HCT116 (cell line): Measurements from ENCODE around the gene CIBAR2. TPM values are rescaled to one million over a fixed set of nuclear protein-coding genes. Genes with fewer than 3 reads are reported as not detected.

Experiments used
- ATAC-seq: fragments of 200-7000 bp; cut with Tn5 transposase; 2 replicates; pipeline ENCODE4 v1.9.1; 2020; ENCODE audit warnings: mild to moderate bottlenecking, moderate library complexity
- BruUV-seq: library from RNA; stranded (reverse); fragments of 400-500 nt; replicated peaks from 2 replicates; lab custom pipeline; 2021; lab: Mats Ljungman, UMichigan
- CTCF ChIA-PET: fragments of 300-600 bp; sonication (Branson Sonifier 250); formaldehyde crosslinking; loops from one replicate; lab custom pipeline; 2021; ENCODE audit warnings: antibody characterized with exemption; lab: Charles Lee
- POLR2A ChIA-PET: fragments of 300-600, 350-600 bp; sonication (Branson Sonifier 250); formaldehyde crosslinking; loops from one replicate; lab custom pipeline; 2021; ENCODE audit warnings: antibody characterized with exemption; lab: Charles Lee
- RAD21 ChIA-PET, 2 experiments: fragments of 300-600 bp; sonication (Branson Sonifier 250); formaldehyde crosslinking; loops; one replicate each; lab custom pipeline; 2023; ENCODE audit warnings: low total read pairs in 2 of 2; ENCODE audit not compliant: uncharacterized antibody in 2 of 2, unreplicated experiment in 2 of 2, low non-redundant PET in 1 of 2; lab: Charles Lee
- DNase-seq: peaks from one replicate; pipeline ENCODE4 v3.0.0-alpha.2; 2010; ENCODE audit warnings: low read depth, low spot score
- H2AFZ ChIP-seq: fragments of 200-600 bp; shearing (Covaris generic), sonication (generic); 2 replicates; pipeline ENCODE4 v1.6.1; 2017; ENCODE audit warnings: low read depth, mixed run types, mixed read lengths, antibody characterized with exemption, low read length; ENCODE audit not compliant: poor library complexity, severe bottlenecking
- H3K27ac ChIP-seq: 2 replicates; pipeline ENCODE4 v1.5.1; 2012; ENCODE audit warnings: low read depth, low read length
- H3K27me3 ChIP-seq: fragments of 200-600 bp; sonication (generic); 2 replicates; pipeline ENCODE4 v1.6.1; 2016; ENCODE audit warnings: mixed run types, low read length, mixed read lengths; ENCODE audit not compliant: insufficient read depth
- H3K36me3 ChIP-seq, 2 experiments: fragments of 200-500 bp in 1 of 2; fragments of 200-600 bp in 1 of 2; sonication (Bioruptor generic) in 1 of 2; sonication (generic) in 1 of 2; 2 replicates each; pipeline versions ENCODE4 v1.5.1 to v1.6.1; 2014 to 2016; ENCODE audit warnings: low read length in 2 of 2, inconsistent platforms in 1 of 2, mixed read lengths in 1 of 2, mixed run types in 1 of 2; ENCODE audit not compliant: insufficient read depth in 2 of 2, control insufficient read depth in 1 of 2
- H3K4me1 ChIP-seq, 2 experiments: fragments of 200-600 bp in 1 of 2; sonication (generic) in 1 of 2; 2 replicates each; pipeline versions ENCODE4 v1.5.1 to v1.6.1; 2012 to 2017; ENCODE audit warnings: low read length in 2 of 2, inconsistent platforms in 1 of 2, mild to moderate bottlenecking in 1 of 2, mixed read lengths in 1 of 2, mixed run types in 1 of 2, moderate library complexity in 1 of 2; ENCODE audit not compliant: insufficient read depth in 2 of 2, control insufficient read depth in 1 of 2
- H3K4me2 ChIP-seq: fragments of 200-600 bp; sonication (generic); 2 replicates; pipeline ENCODE4 v1.6.1; 2017; ENCODE audit warnings: mixed run types, low read length, mixed read lengths
- H3K4me3 ChIP-seq, 2 experiments: fragments of 200-600 bp in 1 of 2; sonication (generic) in 1 of 2; replicated peaks in 1 of 2; 2 replicates each; pipeline ENCODE4 v1.5.1; 2011 to 2016; ENCODE audit warnings: low read length in 2 of 2, control low read depth in 1 of 2, low read depth in 1 of 2, mild to moderate bottlenecking in 1 of 2, mixed read lengths in 1 of 2, mixed run types in 1 of 2
- H3K79me2 ChIP-seq: fragments of 200-600 bp; sonication (generic); 2 replicates; pipeline ENCODE4 v1.6.1; 2017; ENCODE audit warnings: mild to moderate bottlenecking, mixed run types, low read length, moderate library complexity, mixed read lengths; ENCODE audit not compliant: insufficient read depth
- H3K9ac ChIP-seq: fragments of 200-600 bp; sonication (generic); 2 replicates; pipeline ENCODE4 v1.6.1; 2016; ENCODE audit warnings: low read length, mixed read lengths
- H3K9me2 ChIP-seq: fragments of 200-600 bp; sonication (generic), shearing (Covaris generic); 2 replicates; pipeline ENCODE4 v1.6.1; 2017; ENCODE audit warnings: mixed run types, mild to moderate bottlenecking, moderate library complexity; ENCODE audit not compliant: insufficient read depth
- H3K9me3 ChIP-seq, 2 experiments: fragments of 200-500 bp in 1 of 2; fragments of 200-600 bp in 1 of 2; sonication (Bioruptor generic) in 1 of 2; sonication (generic) in 1 of 2; 2 replicates each; pipeline ENCODE4 v1.6.1; 2014 to 2017; ENCODE audit warnings: low read length in 2 of 2, mixed read lengths in 2 of 2, inconsistent platforms in 1 of 2, low read depth in 1 of 2, mild to moderate bottlenecking in 1 of 2, mixed run types in 1 of 2, moderate library complexity in 1 of 2; ENCODE audit not compliant: control insufficient read depth in 1 of 2, insufficient read depth in 1 of 2
- H4K20me1 ChIP-seq: fragments of 200-600 bp; sonication (generic), shearing (Covaris generic); 2 replicates; pipeline ENCODE4 v1.6.1; 2017; ENCODE audit warnings: mixed run types, mild to moderate bottlenecking, moderate library complexity; ENCODE audit not compliant: insufficient read depth
- EGR1 ChIP-seq: IDR thresholded peaks from 2 replicates; pipeline ENCODE4 v1.6.1; 2012; ENCODE audit warnings: low read depth
- FOSL1 ChIP-seq: IDR thresholded peaks from 2 replicates; pipeline ENCODE4 v1.6.1; 2012; ENCODE audit warnings: low read depth
- POLR2A ChIP-seq: IDR thresholded peaks from 2 replicates; pipeline ENCODE4 v1.7.0; 2011; ENCODE audit warnings: borderline replicate concordance; ENCODE audit not compliant: insufficient read depth, insufficient read length; ENCODE audit errors: extremely low read depth
- SIN3A ChIP-seq: IDR thresholded peaks from 2 replicates; pipeline ENCODE4 v1.6.1; 2012; ENCODE audit warnings: low read depth
- SP1 ChIP-seq: IDR thresholded peaks from 2 replicates; pipeline ENCODE4 v1.6.1; 2012; ENCODE audit warnings: low read depth
- YY1 ChIP-seq: IDR thresholded peaks from 2 replicates; pipeline ENCODE4 v1.6.1; 2011; ENCODE audit warnings: low read length, low read depth, moderate library complexity, mild to moderate bottlenecking; ENCODE audit not compliant: insufficient replicate concordance; ENCODE audit errors: extremely low read depth
- ZFX ChIP-seq: fragments of 450-650 bp; IDR thresholded peaks from 2 replicates; pipeline ENCODE4 v1.6.1; 2017
- ZNF274 ChIP-seq: fragments of 200-500 bp; sonication (Bioruptor generic); IDR thresholded peaks from 2 replicates; pipeline ENCODE4 v1.6.1; 2014; ENCODE audit warnings: mild to moderate bottlenecking, low read depth, low read length, inconsistent platforms
- intact Hi-C: fragments of 100-400 bp; cut with micrococcal nuclease; formaldehyde crosslinking; loops from 2 replicates; pipeline ENCODE4 v1.10.0; 2022
- total RNA-seq: library from RNA; stranded (reverse); gene quantifications from one replicate; pipeline ENCODE4 v1.2.1, GENCODE V29; 2021; ENCODE audit not compliant: unreplicated experiment

Gene CIBAR2
- total RNA-seq, 1 experiment from 2014 or later, result 0.27 TPM

DNA sequence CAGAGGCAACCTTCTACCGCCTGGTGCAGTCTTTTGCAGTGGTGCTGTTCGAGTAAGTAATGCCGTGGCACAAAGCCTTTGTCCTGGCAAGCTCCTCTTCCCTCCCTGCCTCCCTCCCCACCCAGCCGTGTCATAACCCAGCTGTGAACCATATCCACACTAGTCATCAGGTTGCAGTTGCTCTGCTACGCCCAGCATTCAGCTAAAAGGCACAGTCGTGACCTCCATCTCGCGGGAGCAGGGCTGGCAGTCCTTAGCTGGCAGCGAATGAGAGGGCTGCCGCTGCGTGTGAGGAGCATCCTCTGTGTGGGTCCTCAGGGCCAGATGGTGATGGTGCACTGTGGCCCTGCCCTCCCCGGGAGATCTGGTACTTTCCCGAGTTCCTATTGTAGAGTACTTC is 39.3 kb downstream of the CIBAR2 start:
- no peak for TF ChIP-seq POLR2A
- CTCF ChIA-PET, result no interaction called here

DNA sequence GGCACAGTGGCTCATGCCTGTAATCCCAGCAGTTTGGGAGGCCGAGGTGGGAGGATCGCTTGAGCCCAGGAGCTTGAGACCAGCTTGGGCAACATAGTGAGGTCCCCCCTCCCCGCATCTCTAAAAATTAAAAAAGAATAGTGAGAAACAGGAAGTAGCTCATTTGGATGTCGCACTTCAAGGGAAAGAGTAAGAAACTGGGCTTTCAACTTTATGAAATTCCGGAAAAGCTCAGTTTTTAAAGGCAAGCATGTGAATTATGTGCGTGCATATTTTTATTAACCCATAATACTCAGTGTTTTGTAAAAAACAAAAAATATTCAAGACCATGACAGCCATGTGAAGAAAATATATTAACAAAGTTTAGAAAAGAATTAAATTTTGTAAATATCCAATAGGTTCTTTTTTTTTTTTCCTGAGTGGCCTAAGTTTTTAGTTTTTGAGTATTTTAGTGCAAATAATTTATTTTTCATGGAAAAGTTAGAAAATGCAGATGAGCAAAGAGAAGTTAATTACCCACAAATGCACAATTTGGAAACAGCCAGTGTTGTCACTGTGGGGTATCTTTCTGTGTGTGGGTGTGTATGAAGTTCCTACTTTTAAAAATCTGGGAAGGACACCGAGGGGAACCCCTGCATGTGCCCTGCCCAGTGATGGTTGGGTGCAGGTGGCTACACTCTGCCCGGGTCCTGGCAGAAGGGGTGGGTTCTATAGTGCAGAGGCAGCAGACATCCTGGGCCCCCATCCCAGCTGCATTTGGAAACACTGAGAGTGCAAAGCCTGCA is 40.0 kb downstream of the CIBAR2 start:
- DNase-seq, result no peak
- intact Hi-C loops, result no loop called here
- TF ChIP-seq SP1, result no peak
- no peak for TF ChIP-seq FOSL1
- TF ChIP-seq POLR2A, result no peak
- TF ChIP-seq SIN3A, result no peak
- TF ChIP-seq ZFX, result no peak
- TF ChIP-seq YY1, result no peak
- TF ChIP-seq ZNF274, result no peak
- TF ChIP-seq EGR1, result no peak
- BruUV-seq, result no TSS peak
- H3K9me2 ChIP-seq, result no peaks in the 10 kb centered on the region
- no peak for ATAC-seq
- H3K9ac ChIP-seq, result no peak overlapping the region
- H3K9me3 ChIP-seq, result no peaks in the 10 kb centered on the region
- RAD21 ChIA-PET, result no interaction called here
- no peak overlapping the region for H3K4me2 ChIP-seq
- H3K4me1 ChIP-seq, result no peaks in the 10 kb centered on the region
- CTCF ChIA-PET, result interaction anchor here (1.2 kb wide), 1 partner anchor 15 kb away, joined by 6 read pairs; no protein-coding TSS in a partner anchor
- POLR2A ChIA-PET, result no interaction called here
- H2AFZ ChIP-seq, result no peak overlapping the region
- H3K27me3 ChIP-seq, result no peaks in the 10 kb centered on the region
- no peak overlapping the region for H3K27ac ChIP-seq
- H3K36me3 ChIP-seq, result no peaks in the 10 kb centered on the region
- H3K4me3 ChIP-seq, result no peak overlapping the region
- H3K79me2 ChIP-seq, result no peaks in the 10 kb centered on the region
- H4K20me1 ChIP-seq, result no peaks in the 10 kb centered on the region

More for the DNA sequence above, 39.3 kb downstream of the CIBAR2 start:
- Histone ChIP-seq H3K9me2 (no peaks in the 10 kb centered on the region), H4K20me1 (no peaks in the 10 kb centered on the region), H3K9ac (no peak overlapping the region), H3K4me1 (no peaks in the 10 kb centered on the region), H2AFZ (no peak overlapping the region), H3K4me2 (no peak overlapping the region), H3K27ac (no peak overlapping the region), H3K4me3 (no peak overlapping the region), H3K36me3 (no peaks in the 10 kb centered on the region), H3K79me2 (no peaks in the 10 kb centered on the region), H3K27me3 (no peaks in the 10 kb centered on the region), H3K9me3 (no peaks in the 10 kb centered on the region)
- ATAC-seq, result no peak
- ChIA-PET RAD21 (no interaction called here), POLR2A (no interaction called here)
- intact Hi-C loops, result no loop called here
- no TSS peak for BruUV-seq
- no peak for DNase-seq
